Renal pelvis (tissue), 4 donors: ENCODE results near the gene NSUN2. TPM values are rescaled to one million over a fixed set of nuclear protein-coding genes. Genes with fewer than 3 reads are reported as not detected.

Experiments used
- DNase-seq: peaks from one replicate; pipeline ENCODE4 v3.0.0-alpha.2; 2013
- polyA plus RNA-seq, 3 donors: library from polyadenylated mRNA; unstranded; fragments of 120-200 nt; gene quantifications; one replicate each; pipeline ENCODE4 v1.2.1, GENCODE V29; 2013; ENCODE audit not compliant: insufficient read length in 3 of 3

Gene NSUN2
- polyA plus RNA-seq, 3 donors: 46.1 to 101 (median 61.8) TPM

DNA sequence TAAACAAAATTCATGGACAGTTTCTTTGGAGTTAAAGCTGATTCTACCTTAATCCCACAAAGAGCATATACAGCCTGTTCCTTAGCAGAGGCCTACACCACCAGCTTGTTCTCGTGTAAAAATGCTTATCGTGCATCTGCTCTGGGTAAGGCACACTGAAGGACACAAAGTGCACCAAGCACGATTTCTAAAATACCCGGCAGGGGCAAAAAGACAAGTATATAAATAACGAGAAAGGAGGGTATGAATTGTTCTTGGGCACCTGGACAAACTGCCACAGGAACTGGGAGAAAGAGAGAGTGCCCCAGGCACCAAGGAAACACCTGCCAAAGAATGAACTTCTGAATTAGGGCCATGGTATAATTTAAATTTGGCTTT is 25.3 kb downstream of the NSUN2 start:
- DNase-seq: no peak

- no peak for DNase-seq
These were observed 25.8 kb downstream of the NSUN2 start for GRCh38 chr5:6606884-6607558.

DNA sequence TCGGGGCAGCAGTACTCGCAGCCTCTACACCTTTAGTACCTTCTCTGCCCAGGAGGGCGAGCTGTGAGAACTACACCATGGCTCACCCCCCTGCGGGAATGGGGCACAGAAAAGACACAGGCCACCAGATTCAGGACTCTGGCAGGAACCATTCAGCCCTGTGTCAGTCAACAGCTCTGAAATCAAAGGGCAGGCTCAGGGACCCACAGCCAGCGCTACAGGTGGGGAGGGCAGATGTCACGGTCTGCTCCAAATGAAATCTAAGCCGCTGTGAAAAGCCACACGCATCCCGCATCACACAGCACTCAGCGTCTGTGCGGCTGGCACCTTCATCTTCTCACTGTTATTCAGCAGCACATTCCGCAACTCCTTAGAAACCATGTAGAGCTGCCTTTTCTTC is 27.9 kb downstream of the NSUN2 start:
- DNase-seq: no peak

DNA sequence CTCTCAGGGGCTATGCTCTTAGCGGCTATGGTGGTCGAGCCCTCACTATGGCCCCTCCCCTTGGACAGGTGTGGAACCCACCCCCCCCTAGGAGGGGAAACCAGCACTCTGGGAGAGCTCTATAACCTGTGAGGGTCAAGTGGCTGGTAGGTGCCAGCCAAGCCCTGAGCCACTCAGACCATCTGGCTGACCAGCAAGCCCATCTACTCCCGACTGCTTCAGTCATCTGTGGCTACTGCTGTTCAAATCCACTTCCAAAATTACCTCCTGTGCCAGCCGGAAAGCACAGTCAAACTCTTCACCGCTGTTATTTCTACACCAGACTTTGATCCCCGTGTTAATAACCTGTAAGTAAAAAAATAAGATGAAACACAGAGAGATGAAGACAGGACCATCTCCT is 28.5 kb downstream of the NSUN2 start:
- no peak for DNase-seq

DNA sequence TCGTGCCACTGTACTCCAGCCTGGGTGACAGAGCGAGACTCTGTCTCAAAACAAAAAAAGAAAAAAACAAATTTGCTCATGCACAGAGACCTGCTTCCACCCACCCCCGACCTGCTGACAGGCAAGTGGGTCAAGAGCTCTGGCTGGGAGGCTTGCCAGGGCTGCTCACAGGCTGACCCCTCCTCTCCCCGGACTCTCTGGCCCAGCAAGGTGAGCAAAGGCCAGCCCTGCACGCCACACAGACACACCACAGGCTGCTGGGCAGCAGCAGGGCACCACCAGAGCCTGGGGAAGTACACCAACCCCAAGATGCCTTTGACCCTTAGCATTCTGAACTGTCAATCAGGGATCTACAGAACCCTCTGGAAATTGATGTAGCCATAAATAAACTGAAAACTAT is 29.2 kb downstream of the NSUN2 start:
- no peak for DNase-seq

- no peak for DNase-seq
These were observed 30.4 kb downstream of the NSUN2 start for GRCh38 chr5:6602441-6602840.

DNA sequence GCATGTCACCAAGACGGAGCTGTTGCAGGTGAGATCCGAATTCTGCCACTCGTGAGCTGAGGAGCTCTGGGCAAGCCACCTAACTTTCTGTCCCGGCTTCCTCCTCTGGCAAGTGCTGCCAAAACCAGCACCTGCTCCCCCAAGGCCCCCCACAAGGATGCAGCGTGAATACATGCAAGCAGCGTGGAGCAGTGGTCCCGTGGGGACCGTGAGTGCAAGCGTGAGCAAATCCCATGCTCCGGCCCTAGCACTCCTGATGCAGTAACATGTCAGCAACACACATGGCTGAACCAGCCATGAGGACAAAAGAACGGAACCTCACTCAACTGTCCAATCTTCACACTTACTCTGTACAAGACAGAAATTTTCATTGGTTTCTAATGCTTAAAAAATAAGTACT is 31.0 kb downstream of the NSUN2 start:
- no peak for DNase-seq

DNA sequence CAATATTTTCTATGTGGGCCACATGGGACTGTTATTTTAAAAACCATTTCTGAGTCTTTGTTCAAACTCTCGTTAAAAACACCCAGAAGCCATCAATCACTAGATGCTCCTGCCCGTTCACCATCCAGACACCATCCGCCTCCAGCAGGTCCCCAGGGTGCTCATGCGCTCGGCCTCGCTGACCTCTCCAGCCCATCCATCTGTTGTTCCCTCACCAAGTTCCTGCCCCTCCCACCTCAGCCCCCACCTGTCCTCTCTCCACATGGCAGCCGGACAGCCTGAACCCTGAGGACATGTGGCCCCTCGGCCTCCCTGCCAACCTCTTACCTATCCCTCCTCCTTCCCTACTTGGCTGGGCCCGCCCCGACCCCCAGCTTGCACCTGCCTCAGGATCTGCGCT is 31.6 kb downstream of the NSUN2 start:
- DNase-seq: no peak

DNA sequence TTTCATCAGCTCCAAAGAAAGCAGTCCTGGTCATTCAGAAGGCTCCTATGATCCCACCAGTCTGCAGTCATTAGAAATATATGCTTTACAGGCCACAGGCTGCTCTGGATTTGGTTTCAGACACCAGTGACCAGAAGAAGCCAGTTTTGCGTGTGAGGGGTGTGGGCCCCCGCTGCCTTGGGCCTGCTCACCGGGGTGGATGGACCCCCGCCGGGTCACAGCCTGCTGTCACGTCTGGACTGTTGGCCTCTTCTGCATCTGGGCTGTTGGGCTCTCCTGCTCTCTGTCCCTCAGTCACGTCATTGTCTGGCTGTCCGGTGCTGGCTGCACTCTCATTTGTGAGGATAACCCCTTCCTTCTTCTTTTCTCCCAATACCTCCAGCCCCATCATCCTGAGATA is 33.1 kb downstream of the NSUN2 start:
- DNase-seq: no peak

DNA sequence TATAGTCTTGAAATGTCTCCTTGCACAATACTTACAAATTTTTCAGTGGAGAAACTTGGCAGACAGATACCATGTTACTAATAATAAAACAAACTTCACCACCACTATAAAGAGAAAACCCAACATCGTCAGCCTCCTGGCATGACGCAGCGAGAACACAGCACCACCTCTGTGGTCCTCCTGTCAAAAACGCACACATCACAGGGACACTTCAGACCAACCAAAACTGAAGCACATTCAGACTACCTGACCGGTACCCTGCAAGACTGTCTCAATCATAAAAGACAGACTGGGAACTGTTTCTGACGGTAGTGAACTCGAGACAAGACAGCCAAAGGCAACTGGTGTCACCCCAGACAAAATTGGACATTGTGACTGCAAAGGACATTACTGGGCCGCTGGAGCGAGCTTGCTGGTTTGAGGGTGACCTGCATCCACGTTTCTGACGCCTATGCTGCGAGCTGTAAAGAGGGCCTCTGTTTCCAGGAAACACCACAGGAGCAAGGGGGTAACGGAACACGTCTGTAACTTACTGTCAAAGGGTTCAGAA is 34.4 kb downstream of the NSUN2 start:
- no peak for DNase-seq

GRCh38 chr5:6597557-6597956 is 35.3 kb downstream of the NSUN2 start:
- DNase-seq: no peak

DNA sequence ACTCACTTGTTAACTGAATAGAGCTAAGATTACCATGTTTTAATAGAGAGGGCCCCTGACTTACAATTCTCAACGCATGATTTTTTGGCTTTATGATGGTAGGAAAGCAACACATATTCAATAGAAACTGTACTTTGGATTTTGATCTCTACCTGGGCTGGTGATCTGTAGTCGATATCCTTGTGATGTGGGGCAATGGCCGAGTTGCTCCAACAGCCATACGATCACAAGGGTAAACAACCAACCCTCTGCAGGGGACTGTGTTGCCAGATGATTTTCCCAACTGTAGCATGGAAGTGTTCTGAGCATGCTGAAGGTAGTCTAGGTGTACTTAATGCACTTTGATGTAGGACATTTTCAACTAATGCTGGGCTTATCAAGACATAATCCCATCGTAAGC is 36.5 kb downstream of the NSUN2 start:
- no peak for DNase-seq

DNA sequence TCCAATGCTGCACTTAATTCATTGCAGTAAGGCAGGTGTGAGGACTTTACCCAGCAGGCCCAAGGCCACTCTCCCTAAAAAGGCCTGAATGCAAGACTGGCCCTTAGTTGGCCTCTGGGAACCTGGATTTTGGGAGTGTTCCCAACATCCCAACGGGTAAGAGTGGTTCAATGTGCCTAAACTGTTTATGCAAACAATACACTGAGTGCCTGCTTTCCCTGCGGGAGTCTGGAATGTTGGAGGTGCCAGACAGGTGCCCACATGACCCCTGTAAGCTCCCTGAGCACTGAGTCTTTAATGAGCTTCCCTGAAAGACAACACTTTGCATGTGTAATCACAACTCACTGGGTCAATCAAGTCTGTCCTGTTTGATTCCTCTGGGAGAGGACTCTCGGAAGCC is 37.4 kb downstream of the NSUN2 start:
- no peak for DNase-seq

DNA sequence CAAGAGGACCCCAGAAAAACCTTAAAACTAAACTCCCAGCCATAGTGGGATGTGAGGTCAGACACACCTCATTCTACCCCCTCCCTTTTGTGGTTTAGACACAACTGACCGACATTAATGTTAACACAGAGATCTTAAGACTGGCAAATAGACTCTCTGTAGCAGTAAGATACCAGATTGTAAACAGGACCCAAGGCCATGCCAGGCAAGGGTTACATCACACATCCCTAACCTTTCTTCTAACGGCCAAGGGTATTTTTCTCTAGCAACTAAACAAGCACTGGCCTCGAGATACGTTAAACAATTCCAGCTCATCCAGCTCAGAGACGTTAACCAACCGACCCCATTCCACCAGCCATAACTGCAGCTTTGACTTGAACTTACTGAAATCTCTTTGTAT is 38.8 kb downstream of the NSUN2 start:
- no peak for DNase-seq

DNA sequence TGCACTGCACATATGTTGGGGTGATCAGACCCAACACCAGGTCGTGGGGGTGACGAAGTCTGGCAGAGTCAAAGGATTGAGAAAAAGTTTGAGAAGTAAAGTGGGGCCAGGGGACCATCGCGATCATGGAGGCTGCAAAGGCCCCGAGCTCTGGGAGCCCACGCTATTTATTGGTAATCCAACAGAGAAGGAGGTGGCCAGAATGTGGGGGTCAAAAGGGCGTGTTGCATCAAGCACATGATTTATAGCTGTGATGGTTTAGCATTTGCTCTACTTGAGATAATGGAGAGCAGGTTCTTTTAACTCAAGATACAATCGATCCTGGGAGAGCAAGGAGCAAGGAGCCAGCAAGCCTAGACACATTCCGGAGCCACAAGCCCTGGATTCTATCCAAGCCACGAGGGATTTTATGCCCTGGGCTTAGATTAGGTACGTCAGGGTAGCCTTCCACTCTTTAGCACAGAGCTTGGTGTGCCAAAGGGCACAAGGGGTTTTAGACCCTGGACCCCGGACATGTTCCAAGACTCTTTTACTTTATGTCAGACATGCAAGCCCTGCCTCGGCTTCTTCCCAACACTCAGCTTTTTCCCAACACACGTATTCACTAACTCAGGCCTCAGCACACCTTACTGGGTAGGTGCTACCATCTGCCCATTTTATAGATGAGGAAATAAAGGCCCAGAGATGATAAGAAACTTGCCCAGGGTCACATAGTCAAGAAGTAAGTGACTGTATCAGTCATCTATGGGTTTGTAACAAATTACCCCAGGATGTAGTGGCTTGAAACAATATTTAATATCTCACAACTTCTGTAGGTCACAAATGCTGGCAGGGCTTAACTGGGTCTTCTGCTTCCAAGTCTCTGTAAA is 39.5 kb downstream of the NSUN2 start:
- no peak for DNase-seq

GRCh38 chr5:6592601-6593000 is 40.2 kb downstream of the NSUN2 start:
- DNase-seq: no peak

- no peak for DNase-seq
These were observed 41.1 kb downstream of the NSUN2 start for GRCh38 chr5:6591671-6592288.

DNA sequence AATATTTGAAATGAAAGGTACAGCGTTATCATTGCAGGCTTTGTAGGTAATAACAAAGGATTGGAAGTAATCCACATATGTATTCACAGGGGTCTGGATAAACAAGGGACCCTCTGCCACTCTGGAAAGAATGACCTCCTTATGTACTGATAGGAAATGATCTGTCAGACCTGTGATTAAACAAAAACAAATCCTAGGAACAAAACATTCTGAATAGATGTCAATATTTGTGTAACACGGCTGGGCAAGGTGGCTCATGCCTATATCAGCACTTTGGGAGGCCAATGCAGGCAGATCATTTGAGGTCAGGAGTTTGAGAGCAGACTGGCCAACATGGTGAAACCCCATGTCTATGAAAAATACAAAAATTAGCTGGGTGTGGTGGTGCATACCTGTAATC is 42.3 kb downstream of the NSUN2 start:
- no peak for DNase-seq

DNA sequence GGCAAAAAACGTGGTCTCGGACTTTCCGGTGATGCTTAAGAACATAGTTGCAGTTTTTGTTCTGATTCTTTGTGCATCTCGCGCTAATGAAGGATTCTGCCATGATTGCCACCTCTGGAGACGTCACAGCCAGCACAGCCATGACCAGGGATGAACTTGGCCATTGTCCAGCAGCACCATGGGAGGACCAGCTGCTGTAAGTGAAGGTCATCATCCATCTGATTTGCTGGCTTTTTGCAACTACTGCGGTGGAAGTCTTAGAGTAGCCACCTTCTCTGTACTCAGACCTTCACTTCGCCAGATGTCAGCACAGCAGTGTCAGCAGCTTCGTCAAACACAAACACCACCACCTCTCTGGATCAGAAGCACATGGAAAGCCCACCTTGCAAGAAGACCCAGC is 45.7 kb downstream of the NSUN2 start:
- DNase-seq: no peak

GRCh38 chr5:6586647-6587042 is 46.2 kb downstream of the NSUN2 start:
- DNase-seq: no peak

DNA sequence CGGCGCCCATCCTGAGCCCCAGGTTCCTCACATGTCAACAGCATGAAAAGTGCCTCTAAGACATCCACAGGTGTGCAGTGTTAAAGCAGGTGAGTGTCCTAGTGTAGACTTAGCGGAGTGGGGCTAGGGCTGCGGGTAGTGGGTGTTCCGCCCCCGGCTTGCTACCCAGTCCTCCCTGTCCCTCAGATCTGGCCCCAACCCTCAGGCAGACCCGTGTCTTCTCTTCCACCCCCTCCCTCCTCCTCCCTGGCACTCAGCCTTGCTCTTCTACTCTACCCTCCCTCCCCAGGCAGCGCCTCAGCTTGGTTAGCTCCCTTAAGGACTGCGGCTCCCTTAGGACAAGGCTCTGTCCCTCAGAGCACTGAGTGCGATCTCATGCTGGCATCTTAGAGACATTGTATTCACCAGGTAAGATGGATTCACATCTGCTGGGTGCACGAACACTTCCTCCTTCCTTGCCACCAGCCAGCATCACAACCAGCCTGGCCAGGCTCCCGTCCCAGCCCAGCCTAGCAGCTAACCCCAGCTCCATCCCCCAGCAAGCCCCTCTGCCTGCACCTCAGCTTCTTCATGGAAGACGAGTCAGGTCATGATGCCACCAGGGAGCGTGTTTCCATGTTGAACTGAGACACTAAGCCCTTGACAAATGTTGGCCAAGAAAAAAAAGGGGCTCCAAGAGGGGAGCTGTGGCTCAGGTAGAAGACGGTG is 46.8 kb downstream of the NSUN2 start:
- no peak for DNase-seq

DNA sequence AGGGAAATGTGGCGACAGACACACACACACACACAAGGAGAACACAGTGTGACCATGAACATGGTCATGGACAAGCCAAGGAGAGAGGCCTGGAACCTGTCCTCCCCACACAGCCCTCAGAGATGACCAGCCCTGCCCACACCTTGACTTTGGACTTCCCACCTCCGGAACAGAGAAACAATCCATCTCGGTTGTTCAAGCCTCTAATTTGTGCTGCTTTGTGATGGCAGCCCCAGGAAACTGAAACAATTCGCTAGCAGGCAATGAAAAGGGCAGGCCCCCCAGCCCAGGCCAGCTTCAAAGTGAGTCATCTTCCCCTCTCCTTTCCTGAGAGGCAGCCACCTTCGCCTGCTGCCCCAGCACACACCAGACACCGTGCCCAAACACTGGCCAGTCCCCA is 47.7 kb downstream of the NSUN2 start:
- DNase-seq: no peak
